M059J (cell line): Measurements from ENCODE around the gene GBP1. TPM values are rescaled to one million over a fixed set of nuclear protein-coding genes. Genes with fewer than 3 reads are reported as not detected.
A peak's percentile ranks its signal among the peaks of the same experiment; 100 is the strongest.
"Not testable (repeated sequence)": the region's sequence is repeated elsewhere in the genome, so short reads cannot be mapped to it uniquely, and the experiment has no call there.

Experiments used
- DNase-seq: peaks from one replicate; pipeline ENCODE4 v3.0.0-alpha.2; 2012; ENCODE audit warnings: low read depth
- total RNA-seq: library from RNA; depleted of rRNA; stranded (reverse); fragments of >200 nt; shearing (Covaris generic); gene quantifications from 2 replicates; pipeline ENCODE4 v1.2.3, GENCODE V29; 2014; rRNA removed

Gene GBP1
- total RNA-seq = 135 and 181 TPM in 2 replicates

DNA sequence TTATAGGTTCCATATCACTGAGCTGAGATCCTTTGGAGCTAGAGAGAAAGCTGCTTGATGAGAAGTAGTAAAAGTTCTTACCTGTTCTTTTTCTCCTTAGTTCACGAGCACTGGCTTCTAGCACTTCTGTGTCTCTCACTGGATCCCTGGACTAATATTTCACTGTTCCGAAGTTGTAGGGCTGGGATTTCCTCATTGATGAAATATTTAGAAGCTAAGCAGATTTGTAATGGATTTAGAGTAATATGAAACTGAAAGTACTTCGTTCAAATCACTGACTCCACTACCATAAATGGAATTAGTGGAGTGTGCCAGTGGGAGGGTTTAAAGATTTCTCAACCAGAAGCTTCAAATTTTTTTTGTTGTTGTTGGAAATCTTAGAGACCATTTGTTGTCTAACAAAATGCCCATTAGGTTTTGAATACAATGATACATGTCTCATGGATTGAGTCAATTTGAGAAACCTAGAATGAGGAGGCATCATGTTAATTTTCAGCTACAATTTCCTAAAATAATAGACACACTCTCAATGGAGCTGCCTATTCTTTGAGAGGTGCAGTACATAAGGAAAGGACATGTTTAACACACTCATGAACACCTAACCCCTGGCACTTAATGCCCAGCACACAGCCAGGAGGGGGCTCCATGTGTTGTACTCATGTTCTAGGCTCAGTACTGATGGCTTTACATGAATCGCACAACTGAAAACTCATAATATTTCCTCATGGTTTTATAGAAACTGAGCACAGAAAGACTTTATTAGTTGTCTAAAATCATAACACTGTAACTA lies at the start of gene GBP1:
GBP1 (minus strand) TSS at position 130 of the 790 bp plus-strand sequence. CDS start 1,974 bp downstream, outside the sequence.
- DNase-seq = peak; percentile 94

- no peak for DNase-seq
These were observed 49.7 kb upstream of the GBP1 start for GRCh38 chr1:89114662-89115061.

DNA sequence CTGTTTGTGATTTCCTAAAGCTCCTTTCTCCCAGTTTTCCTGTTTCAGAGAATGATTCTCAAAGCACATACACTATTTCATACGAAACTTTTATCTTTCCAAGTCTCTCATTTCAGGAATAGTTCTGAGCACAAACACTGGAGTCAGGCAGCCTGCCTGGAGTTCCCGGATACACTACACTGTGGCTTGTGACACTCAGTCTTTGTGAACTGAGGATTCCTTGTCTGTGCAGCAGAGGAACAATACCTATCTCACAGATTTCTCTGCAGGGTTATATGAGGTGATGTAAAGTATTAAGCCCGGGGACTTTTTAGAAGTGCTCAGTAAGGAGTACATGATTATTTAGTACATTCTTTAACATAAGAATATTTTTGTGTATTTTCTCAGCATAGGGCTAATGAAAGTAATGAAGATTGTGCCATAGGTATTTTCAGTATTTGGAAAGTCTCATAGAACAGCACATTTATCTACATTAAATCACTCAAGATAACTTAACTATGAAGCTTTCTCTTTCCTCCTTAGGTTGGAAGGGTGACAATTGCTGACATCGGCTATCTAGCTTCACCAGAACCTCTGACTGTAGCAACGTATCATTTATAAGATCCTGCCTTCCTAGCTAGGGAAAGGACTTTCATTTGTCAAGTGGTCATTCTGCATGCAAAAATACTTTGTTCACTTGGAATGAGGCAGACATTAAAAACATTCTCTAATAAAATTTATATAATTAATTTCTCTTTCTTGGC lies 48.0 kb upstream of the GBP1 start:
- DNase-seq = no peak

DNA sequence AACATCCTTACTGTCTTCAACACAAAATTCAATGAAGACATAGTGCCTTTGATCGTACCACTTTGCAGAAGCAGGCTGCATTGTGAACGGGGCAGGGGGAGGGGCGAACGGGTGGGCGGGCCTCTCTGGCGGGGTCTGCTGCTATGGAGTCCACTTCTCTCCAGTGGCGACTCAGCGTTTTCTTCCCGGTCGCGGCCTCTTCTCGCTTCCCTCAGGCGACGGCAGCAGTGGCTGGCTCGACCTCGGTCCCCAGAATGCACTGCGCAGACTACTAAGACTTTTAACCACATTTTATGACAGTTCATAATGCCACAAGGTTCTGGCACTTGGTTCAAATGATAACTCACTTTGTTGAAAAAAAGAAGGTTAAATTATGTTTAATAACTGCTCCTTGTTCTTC lies 39.7 kb upstream of the GBP1 start:
- DNase-seq = no peak

GRCh38 chr1:89104147-89104546 lies 39.1 kb upstream of the GBP1 start:
- peak; percentile 4 for DNase-seq

DNA sequence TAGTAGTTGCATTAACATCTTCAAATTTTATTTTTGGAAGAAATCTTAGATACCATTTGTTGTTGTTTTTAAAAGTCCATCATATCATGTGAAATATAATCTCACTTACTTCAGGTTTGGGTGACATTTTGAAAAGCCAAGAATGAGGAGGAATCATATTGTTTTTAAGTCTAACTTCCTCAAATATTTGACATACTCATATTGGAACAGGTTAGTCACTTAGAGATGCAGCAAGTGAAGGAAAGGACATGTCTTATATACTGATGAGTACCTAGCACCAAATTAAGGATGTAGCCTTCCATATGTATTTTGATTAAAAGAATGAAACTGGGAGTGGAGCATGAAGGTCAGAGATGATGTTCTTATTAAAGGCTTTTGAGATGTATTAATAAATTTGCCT lies 37.0 kb upstream of the GBP1 start:
- no peak for DNase-seq

- DNase-seq = no peak
These were observed 35.4 kb upstream of the GBP1 start for GRCh38 chr1:89100412-89100811.

GRCh38 chr1:89098857-89099256 lies 33.8 kb upstream of the GBP1 start:
- no peak for DNase-seq

DNA sequence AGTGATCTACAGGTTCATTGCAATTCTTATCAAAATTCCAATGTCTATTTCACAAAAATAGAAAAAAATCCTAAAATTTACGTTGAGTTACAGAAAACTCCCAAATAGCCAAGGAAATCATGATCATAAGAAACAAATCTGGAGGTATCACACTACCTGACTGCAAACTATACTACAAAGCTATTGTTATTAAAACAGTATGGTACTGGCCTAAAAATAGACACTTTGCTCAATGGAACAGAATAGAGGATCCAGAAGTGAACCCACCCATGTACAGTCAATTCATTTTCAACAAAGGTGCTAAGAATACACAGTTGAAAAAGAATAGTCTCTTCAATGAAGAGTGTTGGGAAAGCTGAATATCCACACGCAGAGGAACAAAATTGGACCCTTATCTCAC lies 30.7 kb upstream of the GBP1 start:
- DNase-seq = no peak

DNA sequence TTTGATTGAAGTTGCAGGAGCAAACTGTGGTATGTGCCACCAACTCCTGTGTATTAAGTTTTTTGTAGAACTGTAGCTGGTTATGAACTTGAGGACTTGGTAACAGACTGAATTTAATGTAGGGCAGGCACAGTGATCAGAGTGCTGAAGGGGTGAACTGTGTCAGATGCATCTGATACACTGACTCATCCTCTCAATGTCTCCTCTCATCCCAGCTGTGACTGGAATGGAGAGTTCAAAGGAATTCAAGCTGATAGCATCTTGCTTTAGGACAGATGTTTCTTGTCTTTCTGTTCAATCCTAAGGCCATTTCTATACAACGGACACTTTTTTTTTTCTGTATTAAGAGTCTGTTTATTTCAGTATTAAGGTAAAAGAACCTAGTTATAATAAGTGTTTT lies 25.0 kb upstream of the GBP1 start:
- DNase-seq = no peak

GRCh38 chr1:89088572-89088971 lies 23.6 kb upstream of the GBP1 start:
- no peak for DNase-seq

DNA sequence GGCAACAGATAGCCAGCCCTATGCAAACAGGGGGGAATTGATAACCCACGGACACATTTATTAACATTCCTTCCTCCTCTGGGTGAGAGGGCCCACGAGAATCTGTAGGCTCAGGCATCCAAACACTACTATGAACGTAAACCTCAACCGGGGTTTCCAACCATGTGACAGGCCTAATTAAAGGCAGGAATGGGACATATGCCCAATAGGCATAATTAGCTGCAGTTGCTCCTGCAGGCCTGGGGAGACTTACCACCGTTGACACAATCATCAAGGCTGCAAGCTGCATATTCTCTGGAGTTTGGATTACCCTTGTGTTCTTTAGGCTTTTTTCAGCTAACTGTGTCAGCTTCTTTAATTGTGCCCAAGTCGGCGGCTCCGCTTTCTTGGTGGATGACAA lies 22.2 kb upstream of the GBP1 start:
- no peak for DNase-seq

GRCh38 chr1:89085781-89086180 lies 20.8 kb upstream of the GBP1 start:
- peak; percentile 40 for DNase-seq

DNA sequence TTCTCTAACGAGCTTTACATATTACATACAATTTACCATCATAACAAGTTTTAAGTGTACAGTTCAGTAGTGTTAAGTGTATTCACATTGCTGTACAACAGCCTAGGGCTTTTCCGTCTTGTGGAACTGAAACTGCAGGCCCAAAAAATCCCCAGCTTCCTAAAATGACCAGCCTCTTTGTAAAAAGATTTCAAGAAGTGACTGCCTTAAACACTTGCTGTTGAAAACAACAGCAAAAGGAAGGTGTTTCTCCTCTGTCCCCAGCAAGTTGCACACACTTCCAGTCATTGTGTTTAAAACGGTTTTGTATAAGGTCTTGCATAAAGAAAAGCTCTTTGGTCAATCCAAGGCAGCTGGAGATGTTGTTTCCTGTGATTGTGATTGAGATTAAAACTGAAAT lies 16.0 kb upstream of the GBP1 start:
- no peak for DNase-seq

- not testable (repeated sequence) for DNase-seq
These were observed 15.1 kb upstream of the GBP1 start for GRCh38 chr1:89080068-89080467.

GRCh38 chr1:89072466-89073065 lies 7.6 kb upstream of the GBP1 start:
- not testable (repeated sequence) for DNase-seq

DNA sequence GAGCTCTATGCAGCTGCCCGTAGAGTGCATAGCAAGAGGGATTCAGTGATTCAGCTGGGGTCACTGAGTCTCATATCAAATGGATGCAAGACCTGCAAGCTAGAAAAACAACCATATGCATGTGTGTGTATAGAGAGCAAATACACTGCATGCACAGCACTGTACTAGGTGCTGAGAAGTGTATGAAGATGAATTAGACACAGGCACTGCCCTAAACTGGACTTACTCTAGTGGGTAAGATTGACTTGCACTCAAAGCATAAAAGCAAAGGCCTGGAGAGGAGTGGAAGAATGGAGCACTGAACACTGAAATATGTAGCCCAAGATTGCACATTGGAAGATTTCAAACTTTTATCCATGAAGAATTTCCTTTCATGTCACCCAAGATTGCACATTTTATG lies 5.5 kb upstream of the GBP1 start:
- no peak for DNase-seq

DNA sequence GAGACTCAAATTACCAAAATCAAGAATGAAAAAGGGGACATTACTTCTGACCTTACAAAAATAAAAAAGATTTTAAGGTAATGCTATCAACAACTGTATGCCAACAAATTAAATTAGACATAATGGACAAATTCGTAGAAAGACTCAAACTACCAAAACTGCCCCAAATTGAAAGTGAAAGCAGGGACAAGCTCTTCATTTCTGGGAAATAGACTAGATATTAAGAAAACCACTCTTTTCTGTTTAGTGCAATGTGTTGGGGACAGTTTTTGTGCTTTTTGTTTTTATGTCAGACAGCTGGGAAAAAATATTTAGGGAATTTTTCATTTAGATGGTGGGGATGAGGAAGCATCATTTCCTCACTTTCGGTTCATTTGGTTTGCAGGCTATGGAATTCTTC lies 4.9 kb upstream of the GBP1 start:
- peak; percentile 43 for DNase-seq

GRCh38 chr1:89068291-89068690 lies 3.3 kb upstream of the GBP1 start:
- DNase-seq = peak; percentile 96

GRCh38 chr1:89064632-89065031 lies 376 bp downstream of the GBP1 start:
- no peak for DNase-seq

DNA sequence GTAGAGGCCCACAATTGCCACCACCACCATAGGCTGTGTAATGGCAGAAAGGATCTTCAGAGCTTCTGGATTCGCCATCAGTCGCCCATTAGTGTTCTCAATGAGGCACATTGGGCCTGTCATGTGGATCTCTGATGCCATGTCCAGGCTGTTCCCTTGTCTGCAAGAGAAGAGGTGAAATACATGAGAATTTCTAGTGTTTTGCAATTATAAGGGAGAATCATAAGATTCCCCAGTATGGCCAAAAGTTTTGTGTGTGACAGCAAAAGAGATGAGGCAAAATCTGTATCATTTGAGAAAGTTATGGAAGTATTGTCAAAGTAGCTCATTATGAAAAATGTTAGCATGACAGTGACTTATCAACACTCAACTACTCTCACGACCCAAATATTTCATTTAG lies 1.9 kb downstream of the GBP1 start:
- DNase-seq = no peak

GRCh38 chr1:89060091-89060490 lies 4.9 kb downstream of the GBP1 start:
- no peak for DNase-seq

DNA sequence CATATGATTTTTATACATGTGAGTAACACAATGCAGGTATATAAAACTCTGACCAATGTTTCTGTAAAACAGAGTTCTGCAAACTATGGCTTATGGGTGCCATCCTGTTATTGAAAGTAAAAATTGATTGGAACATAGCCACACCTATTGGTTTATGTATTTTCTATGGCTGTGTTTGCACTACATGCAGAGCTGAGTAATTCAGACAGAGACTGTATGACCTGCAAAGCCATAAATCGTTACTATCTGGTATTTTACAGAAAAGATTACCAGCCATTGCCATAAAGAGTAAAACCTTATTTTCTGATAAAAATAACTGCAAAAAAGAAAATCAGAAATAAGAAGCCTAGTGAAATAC lies 13.1 kb downstream of the GBP1 start:
- DNase-seq = no peak
